Spleen (tissue), 7 donors: Measurements from ENCODE around the gene DDX24.

Experiments
- POLR2A ChIP-seq, 3 donors: fragments of 450-650 bp; IDR thresholded peaks; one replicate each; pipeline ENCODE4 v1.5.1; 2017; ENCODE audit warnings: antibody characterized with exemption in 3 of 3, mild to moderate bottlenecking in 1 of 3
- POLR2AphosphoS5 ChIP-seq, 3 donors: sonication (generic); formaldehyde crosslinking; IDR thresholded peaks; one replicate each; pipeline ENCODE4 v1.5.1; 2017; ENCODE audit warnings: antibody characterized with exemption in 3 of 3
- TF ChIP-seq, protein P1 (sequence below), 11 experiments: fragments of 200-600 bp in 7 of 11; fragments of 450-650 bp in 4 of 11; sonication (generic) in 4 of 11; IDR thresholded peaks in 8 of 11; conservative IDR thresholded peaks in 3 of 11; 1 replicate in 7 of 11; 2 replicates in 4 of 11; pipeline versions ENCODE4 v1.4.0 to v1.8.0; 2016 to 2021; ENCODE audit warnings: antibody characterized with exemption in 11 of 11, inconsistent platforms in 4 of 11, mild to moderate bottlenecking in 1 of 11
- donor health status: DM: no; HTN: no; CAD: no; lungs with moderate emphysema.
- donor health status: DM: no; HTN: no; CAD: no.
- donor health status: DM: no; HTN: no; CAD: no.

DNA sequence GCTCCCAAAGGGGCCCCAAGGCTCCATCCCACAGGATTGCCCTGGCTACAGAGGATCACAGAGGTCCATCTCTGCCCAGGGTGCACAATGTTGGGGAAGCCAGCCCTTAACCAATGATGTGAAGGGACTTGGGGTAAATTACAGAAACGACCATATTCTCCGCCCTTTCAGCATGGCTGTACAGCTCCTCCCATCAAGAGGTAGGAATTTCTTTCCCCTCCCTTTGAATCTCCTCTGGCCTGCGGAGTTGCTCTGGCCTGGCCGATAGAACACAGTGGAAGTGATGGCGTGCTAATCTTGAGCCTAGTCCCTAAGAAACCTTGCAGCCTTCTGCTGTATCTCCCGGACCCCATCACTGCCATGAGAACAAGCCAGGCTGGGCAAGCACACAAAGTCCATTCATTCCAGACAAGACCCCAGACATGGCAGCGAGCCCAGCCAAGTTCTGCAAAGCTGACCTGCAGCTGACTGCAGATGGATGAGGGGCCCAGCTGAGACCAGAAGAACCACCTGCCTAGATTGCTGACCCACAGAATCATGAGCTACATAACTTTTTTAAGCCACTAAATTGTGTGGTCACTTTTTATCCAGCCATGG lies 22.6 kb upstream of the DDX24 start:
- TF ChIP-seq, protein P1, sequence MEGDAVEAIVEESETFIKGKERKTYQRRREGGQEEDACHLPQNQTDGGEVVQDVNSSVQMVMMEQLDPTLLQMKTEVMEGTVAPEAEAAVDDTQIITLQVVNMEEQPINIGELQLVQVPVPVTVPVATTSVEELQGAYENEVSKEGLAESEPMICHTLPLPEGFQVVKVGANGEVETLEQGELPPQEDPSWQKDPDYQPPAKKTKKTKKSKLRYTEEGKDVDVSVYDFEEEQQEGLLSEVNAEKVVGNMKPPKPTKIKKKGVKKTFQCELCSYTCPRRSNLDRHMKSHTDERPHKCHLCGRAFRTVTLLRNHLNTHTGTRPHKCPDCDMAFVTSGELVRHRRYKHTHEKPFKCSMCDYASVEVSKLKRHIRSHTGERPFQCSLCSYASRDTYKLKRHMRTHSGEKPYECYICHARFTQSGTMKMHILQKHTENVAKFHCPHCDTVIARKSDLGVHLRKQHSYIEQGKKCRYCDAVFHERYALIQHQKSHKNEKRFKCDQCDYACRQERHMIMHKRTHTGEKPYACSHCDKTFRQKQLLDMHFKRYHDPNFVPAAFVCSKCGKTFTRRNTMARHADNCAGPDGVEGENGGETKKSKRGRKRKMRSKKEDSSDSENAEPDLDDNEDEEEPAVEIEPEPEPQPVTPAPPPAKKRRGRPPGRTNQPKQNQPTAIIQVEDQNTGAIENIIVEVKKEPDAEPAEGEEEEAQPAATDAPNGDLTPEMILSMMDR (IDR thresholded peaks at IDR 0.05 in 8 of 11, conservative IDR thresholded peaks at IDR 0.05 in 3 of 11): no peak
- no peak for TF ChIP-seq POLR2A (IDR thresholded peaks at IDR 0.05)
- TF ChIP-seq POLR2AphosphoS5 (IDR thresholded peaks at IDR 0.05): no peak
